Uterus (tissue), 2 donors: Measurements from ENCODE around the gene ITIH2.

Experiments
- POLR2A ChIP-seq, 2 donors: fragments of 450-650 bp; IDR thresholded peaks; one replicate each; pipeline ENCODE4 v1.6.1; 2016; ENCODE audit warnings: antibody characterized with exemption in 2 of 2, mild to moderate bottlenecking in 1 of 2, moderate library complexity in 1 of 2
- TF ChIP-seq, protein P1 (sequence below), 4 experiments: fragments of 200-600 bp in 2 of 4; fragments of 450-650 bp in 2 of 4; sonication (generic) in 2 of 4; IDR thresholded peaks; one replicate each; pipeline ENCODE4 v1.5.1; 2016 to 2019; ENCODE audit warnings: antibody characterized with exemption in 4 of 4, mild to moderate bottlenecking in 2 of 4, moderate library complexity in 1 of 4

DNA sequence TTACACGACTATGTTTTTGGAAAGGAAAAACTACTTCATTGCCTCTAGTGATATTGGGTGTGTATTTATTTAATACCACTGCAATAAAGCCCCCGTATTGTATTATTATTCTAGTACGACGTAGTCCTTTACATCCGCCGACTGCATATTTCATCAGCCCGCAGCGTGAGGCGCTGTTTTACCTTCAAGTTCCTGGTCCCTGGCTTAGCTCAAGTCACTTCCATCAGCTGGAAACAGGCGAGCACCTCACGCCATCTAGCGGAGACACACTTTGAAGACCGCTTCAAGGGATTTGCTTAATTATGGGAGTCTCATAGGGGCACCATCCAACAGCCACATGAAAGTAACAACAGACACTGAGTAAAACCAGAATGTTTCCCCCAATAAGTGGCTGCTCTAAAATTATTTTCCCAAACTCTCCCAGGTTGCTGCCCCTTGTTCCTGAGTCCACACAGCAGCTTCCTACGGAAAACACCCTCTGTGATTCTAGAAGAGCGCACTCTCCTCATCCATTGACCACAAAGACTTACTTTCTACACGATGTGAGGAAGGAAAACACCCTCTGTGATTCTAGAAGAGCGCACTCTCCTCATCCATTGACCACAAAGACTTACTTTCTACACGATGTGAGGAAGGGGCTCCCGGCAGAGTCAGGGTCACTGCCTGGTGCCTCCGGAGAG, 15.7 kb upstream of the ITIH2 start:
- TF ChIP-seq, protein P1, sequence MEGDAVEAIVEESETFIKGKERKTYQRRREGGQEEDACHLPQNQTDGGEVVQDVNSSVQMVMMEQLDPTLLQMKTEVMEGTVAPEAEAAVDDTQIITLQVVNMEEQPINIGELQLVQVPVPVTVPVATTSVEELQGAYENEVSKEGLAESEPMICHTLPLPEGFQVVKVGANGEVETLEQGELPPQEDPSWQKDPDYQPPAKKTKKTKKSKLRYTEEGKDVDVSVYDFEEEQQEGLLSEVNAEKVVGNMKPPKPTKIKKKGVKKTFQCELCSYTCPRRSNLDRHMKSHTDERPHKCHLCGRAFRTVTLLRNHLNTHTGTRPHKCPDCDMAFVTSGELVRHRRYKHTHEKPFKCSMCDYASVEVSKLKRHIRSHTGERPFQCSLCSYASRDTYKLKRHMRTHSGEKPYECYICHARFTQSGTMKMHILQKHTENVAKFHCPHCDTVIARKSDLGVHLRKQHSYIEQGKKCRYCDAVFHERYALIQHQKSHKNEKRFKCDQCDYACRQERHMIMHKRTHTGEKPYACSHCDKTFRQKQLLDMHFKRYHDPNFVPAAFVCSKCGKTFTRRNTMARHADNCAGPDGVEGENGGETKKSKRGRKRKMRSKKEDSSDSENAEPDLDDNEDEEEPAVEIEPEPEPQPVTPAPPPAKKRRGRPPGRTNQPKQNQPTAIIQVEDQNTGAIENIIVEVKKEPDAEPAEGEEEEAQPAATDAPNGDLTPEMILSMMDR (IDR thresholded peaks at IDR 0.05) = peak; percentile 88 to 98 (median 93)
- no peak for TF ChIP-seq POLR2A (IDR thresholded peaks at IDR 0.05)
